HepG2 (cell line): Measurements from ENCODE around the gene LAMTOR2. TPM values are rescaled to one million over a fixed set of nuclear protein-coding genes. Genes with fewer than 3 reads are reported as not detected.

Experiments used
- ATAC-seq: fragments of 200-7000 bp; cut with Tn5 transposase; 3 replicates; pipeline ENCODE4 v1.9.1; 2020; ENCODE audit warnings: mild to moderate bottlenecking, moderate library complexity
- BruUV-seq: library from RNA; stranded (reverse); fragments of 400-500 nt; replicated peaks from 2 replicates; lab custom pipeline; 2021; lab: Mats Ljungman, UMichigan
- CTCF ChIA-PET: fragments of 300-600 bp; formaldehyde crosslinking; extraction: SDS; loops from one replicate; lab custom pipeline; 2021; ENCODE audit warnings: low total read pairs, inconsistent platforms, low intra/inter-chr PET ratio; lab: Yijun Ruan, JAX
- POLR2A ChIA-PET: fragments of 350-600 bp; sonication (Branson Sonifier 250); formaldehyde crosslinking; loops from one replicate; lab custom pipeline; 2020; ENCODE audit warnings: antibody characterized with exemption, inconsistent platforms; lab: Yijun Ruan, JAX
- DNase-seq: peaks from one replicate; pipeline ENCODE4 v3.0.0-alpha.2; 2015; ENCODE audit warnings: low spot score
- FAIRE-seq: peaks from 3 replicates; lab custom pipeline; 2011; peaks lifted over from hg19 to GRCh38; lab: Jason Lieb, UNC
- H2AFZ ChIP-seq: one replicate; pipeline ENCODE4 v1.6.1; 2011; ENCODE audit warnings: low read length, inconsistent platforms
- H3K27ac ChIP-seq: fragments of 300-600 bp; 3 replicates; pipeline ENCODE4 v1.8.0; 2011; ENCODE audit warnings: mixed run types, mild to moderate bottlenecking, mixed read lengths, low read length, inconsistent platforms; ENCODE audit not compliant: insufficient read depth; ENCODE audit errors: extremely low read length
- H3K27me3 ChIP-seq, 2 experiments: fragments of 200-600 bp in 1 of 2; 2 replicates in 1 of 2; 3 replicates in 1 of 2; pipeline versions ENCODE4 v1.6.0 to v1.8.0; 2011; ENCODE audit warnings: low read length in 2 of 2, mild to moderate bottlenecking in 2 of 2, moderate library complexity in 2 of 2, inconsistent platforms in 1 of 2; ENCODE audit not compliant: insufficient read depth in 2 of 2, control insufficient read depth in 1 of 2
- H3K36me3 ChIP-seq, 2 experiments: fragments of 200-600 bp in 1 of 2; replicated peaks in 1 of 2; 2 replicates in 1 of 2; 3 replicates in 1 of 2; pipeline versions ENCODE4 v1.5.1 to v1.8.0; 2011; ENCODE audit warnings: low read length in 2 of 2, inconsistent platforms in 1 of 2; ENCODE audit not compliant: insufficient read depth in 2 of 2, control insufficient read depth in 1 of 2
- H3K4me1 ChIP-seq: 2 replicates; pipeline ENCODE4 v1.5.1; 2012; ENCODE audit warnings: low read length, inconsistent platforms; ENCODE audit not compliant: insufficient read depth
- H3K4me2 ChIP-seq: 2 replicates; pipeline ENCODE4 v1.6.0; 2011; ENCODE audit warnings: low read depth, low read length, inconsistent platforms
- H3K4me3 ChIP-seq, 3 experiments: fragments of 200-600 bp in 1 of 3; sonication (generic), shearing (Covaris generic) in 1 of 3; replicated peaks in 1 of 3; 2 replicates each; pipeline ENCODE4 v1.5.1; 2011 to 2016; ENCODE audit warnings: low read length in 3 of 3, inconsistent platforms in 2 of 3, low read depth in 2 of 3, mild to moderate bottlenecking in 2 of 3, control low read depth in 1 of 3, mixed read lengths in 1 of 3; ENCODE audit not compliant: insufficient read depth in 1 of 3
- H3K79me2 ChIP-seq: one replicate; pipeline ENCODE4 v1.6.1; 2011; ENCODE audit warnings: low read length, inconsistent platforms; ENCODE audit not compliant: insufficient read depth
- H3K9ac ChIP-seq: 2 replicates; pipeline ENCODE4 v1.6.0; 2011; ENCODE audit warnings: mild to moderate bottlenecking, low read depth, low read length, inconsistent platforms; ENCODE audit not compliant: insufficient read depth
- H3K9me3 ChIP-seq: 2 replicates; pipeline ENCODE4 v1.5.1; 2012; ENCODE audit warnings: mild to moderate bottlenecking, low read length
- H4K20me1 ChIP-seq: 2 replicates; pipeline ENCODE4 v1.6.0; 2011; ENCODE audit warnings: inconsistent platforms, mild to moderate bottlenecking, low read length, moderate library complexity; ENCODE audit not compliant: insufficient read depth
- ATF7 ChIP-seq, 2 experiments: fragments of 450-650 bp in 1 of 2; sonication (generic) in 1 of 2; formaldehyde crosslinking in 1 of 2; IDR thresholded peaks; 2 replicates each; pipeline versions ENCODE4 v1.4.0 to v1.6.1; 2016 to 2020; ENCODE audit warnings: antibody characterized with exemption in 1 of 2, mild to moderate bottlenecking in 1 of 2, missing genetic modification reagents in 1 of 2
- HOXA9 ChIP-seq: sonication (generic); formaldehyde crosslinking; IDR thresholded peaks from 2 replicates; pipeline ENCODE4 v1.8.1; 2022; ENCODE audit warnings: missing genetic modification reagents, mild to moderate bottlenecking, moderate library complexity, borderline replicate concordance
- NONO ChIP-seq, 2 experiments: fragments of 450-650 bp in 1 of 2; sonication (generic) in 1 of 2; formaldehyde crosslinking in 1 of 2; IDR thresholded peaks in 1 of 2; conservative IDR thresholded peaks in 1 of 2; 2 replicates each; pipeline versions ENCODE4 v1.6.1 to v1.8.0; 2017 to 2022; ENCODE audit warnings: mild to moderate bottlenecking in 1 of 2, missing genetic modification reagents in 1 of 2, moderate library complexity in 1 of 2
- NPAS2 ChIP-seq: sonication (generic); formaldehyde crosslinking; IDR thresholded peaks from 2 replicates; pipeline ENCODE4 v1.8.0; 2022; ENCODE audit warnings: mild to moderate bottlenecking, missing genetic modification reagents, borderline replicate concordance
- PCBP2 ChIP-seq: fragments of 200-400 bp; formaldehyde crosslinking; optimal IDR thresholded peaks from 2 replicates; pipeline ENCODE3; 2018; ENCODE audit warnings: low read length, low read depth; ENCODE audit not compliant: poor library complexity, severe bottlenecking
- ZNF225 ChIP-seq: sonication (generic); formaldehyde crosslinking; IDR thresholded peaks from 2 replicates; pipeline ENCODE4 v1.4.0; 2020; ENCODE audit warnings: mild to moderate bottlenecking, missing genetic modification reagents
- ZNF441 ChIP-seq: sonication (generic); formaldehyde crosslinking; IDR thresholded peaks from 2 replicates; pipeline ENCODE4 v1.7.0; 2021; ENCODE audit warnings: missing genetic modification reagents, borderline replicate concordance
- ZNF574 ChIP-seq: sonication (generic); formaldehyde crosslinking; IDR thresholded peaks from 2 replicates; pipeline ENCODE4 v1.4.0; 2020; ENCODE audit warnings: missing genetic modification reagents
- ZNF577 ChIP-seq: sonication (generic); formaldehyde crosslinking; IDR thresholded peaks from 2 replicates; pipeline ENCODE4 v1.4.0; 2020; ENCODE audit warnings: mild to moderate bottlenecking, low read depth, missing genetic modification reagents, borderline replicate concordance
- WGBS: methylation state at CpG from one replicate; pipeline ENCODE4 v1.1.6; 2017; ENCODE audit warnings: low lambda C conversion rate; 5-methylcytosine and 5-hydroxymethylcytosine counted together
- in situ Hi-C: cut with HindIII; loops from 2 replicates; pipeline ENCODE4 v1.10.0; 2017; ENCODE audit warnings: low pct_unique_long_range_greater_than_20kb; ENCODE audit not compliant: extremely low pct_ligation_motif_present
- intact Hi-C: fragments of 100-400 bp; cut with micrococcal nuclease; formaldehyde crosslinking; loops from one replicate; pipeline ENCODE4 v1.10.0; 2022; ENCODE audit not compliant: unreplicated experiment
- polyA plus RNA-seq, 8 experiments: library from polyadenylated mRNA; depleted of rRNA in 3 of 8; stranded (reverse) in 7 of 8; unstranded in 1 of 8; fragments of >200 nt; fragmentation: Illumina TruSeq in 4 of 8; extraction: Trizol in 4 of 8; gene quantifications; 2 replicates each; pipeline versions ENCODE4 v1.2.1 to v1.2.3, GENCODE V29; 2011 to 2016; ENCODE audit warnings: low read depth in 4 of 8, missing spikeins in 1 of 8, mixed read lengths in 1 of 8; ENCODE audit not compliant: insufficient read depth in 1 of 8
- total RNA-seq, 5 experiments: library from RNA; depleted of rRNA; stranded (reverse); fragments of >200 nt; fragmentation: Illumina TruSeq; extraction: Trizol; gene quantifications; 2 replicates each; pipeline ENCODE4 v1.2.3, GENCODE V29; 2016; ENCODE audit warnings: low read depth in 1 of 5
- TF ChIP-seq, protein P1 (sequence below): sonication (generic); formaldehyde crosslinking; conservative IDR thresholded peaks from 2 replicates; pipeline ENCODE4 v1.4.0; 2020; ENCODE audit warnings: mild to moderate bottlenecking, missing genetic modification reagents, moderate library complexity
- TF ChIP-seq, protein P2 (sequence below): sonication (generic); formaldehyde crosslinking; conservative IDR thresholded peaks from 2 replicates; pipeline ENCODE4 v1.8.1; 2023; ENCODE audit warnings: missing genetic modification reagents
- TF ChIP-seq, protein P3 (sequence below): sonication (generic); formaldehyde crosslinking; IDR thresholded peaks from 2 replicates; pipeline ENCODE4 v1.8.0; 2022; ENCODE audit warnings: missing genetic modification reagents, low read depth, mild to moderate bottlenecking, borderline replicate concordance

Gene LAMTOR2
- total and polyA plus RNA-seq, 2 of the 13 experiments (the other 11 are each of a cell fraction or from before 2014, with no cell fraction given), result 36.5 to 66.4 TPM

DNA sequence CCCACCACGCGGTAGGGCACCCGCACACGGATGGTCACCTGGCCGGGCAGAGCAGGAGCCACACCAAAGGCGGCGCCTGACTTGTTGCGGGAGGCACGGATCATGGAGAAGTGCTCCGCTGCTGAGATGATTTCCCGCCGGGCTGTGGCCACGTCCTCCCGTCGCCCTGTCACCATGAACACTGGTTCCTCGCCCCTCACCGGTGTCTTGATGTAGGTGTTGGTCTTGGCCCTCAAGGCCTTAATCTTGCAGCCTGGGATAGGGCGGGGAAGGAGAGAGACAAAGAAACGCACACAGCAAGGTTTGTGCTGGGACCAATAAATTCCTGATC, 22.8 kb downstream of the LAMTOR2 start (continued):
- TF ChIP-seq, protein P1, sequence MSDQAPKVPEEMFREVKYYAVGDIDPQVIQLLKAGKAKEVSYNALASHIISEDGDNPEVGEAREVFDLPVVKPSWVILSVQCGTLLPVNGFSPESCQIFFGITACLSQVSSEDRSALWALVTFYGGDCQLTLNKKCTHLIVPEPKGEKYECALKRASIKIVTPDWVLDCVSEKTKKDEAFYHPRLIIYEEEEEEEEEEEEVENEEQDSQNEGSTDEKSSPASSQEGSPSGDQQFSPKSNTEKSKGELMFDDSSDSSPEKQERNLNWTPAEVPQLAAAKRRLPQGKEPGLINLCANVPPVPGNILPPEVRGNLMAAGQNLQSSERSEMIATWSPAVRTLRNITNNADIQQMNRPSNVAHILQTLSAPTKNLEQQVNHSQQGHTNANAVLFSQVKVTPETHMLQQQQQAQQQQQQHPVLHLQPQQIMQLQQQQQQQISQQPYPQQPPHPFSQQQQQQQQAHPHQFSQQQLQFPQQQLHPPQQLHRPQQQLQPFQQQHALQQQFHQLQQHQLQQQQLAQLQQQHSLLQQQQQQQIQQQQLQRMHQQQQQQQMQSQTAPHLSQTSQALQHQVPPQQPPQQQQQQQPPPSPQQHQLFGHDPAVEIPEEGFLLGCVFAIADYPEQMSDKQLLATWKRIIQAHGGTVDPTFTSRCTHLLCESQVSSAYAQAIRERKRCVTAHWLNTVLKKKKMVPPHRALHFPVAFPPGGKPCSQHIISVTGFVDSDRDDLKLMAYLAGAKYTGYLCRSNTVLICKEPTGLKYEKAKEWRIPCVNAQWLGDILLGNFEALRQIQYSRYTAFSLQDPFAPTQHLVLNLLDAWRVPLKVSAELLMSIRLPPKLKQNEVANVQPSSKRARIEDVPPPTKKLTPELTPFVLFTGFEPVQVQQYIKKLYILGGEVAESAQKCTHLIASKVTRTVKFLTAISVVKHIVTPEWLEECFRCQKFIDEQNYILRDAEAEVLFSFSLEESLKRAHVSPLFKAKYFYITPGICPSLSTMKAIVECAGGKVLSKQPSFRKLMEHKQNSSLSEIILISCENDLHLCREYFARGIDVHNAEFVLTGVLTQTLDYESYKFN, result no peak
- TF ChIP-seq NONO (IDR thresholded peaks at IDR 0.05) (no peak), NONO (CRISPR knock-in tag; conservative IDR thresholded peaks at IDR 0.05) (no peak), ZNF577 (CRISPR knock-in tag) (no peak), ZNF441 (CRISPR knock-in tag) (no peak)
- TF ChIP-seq, protein P2, sequence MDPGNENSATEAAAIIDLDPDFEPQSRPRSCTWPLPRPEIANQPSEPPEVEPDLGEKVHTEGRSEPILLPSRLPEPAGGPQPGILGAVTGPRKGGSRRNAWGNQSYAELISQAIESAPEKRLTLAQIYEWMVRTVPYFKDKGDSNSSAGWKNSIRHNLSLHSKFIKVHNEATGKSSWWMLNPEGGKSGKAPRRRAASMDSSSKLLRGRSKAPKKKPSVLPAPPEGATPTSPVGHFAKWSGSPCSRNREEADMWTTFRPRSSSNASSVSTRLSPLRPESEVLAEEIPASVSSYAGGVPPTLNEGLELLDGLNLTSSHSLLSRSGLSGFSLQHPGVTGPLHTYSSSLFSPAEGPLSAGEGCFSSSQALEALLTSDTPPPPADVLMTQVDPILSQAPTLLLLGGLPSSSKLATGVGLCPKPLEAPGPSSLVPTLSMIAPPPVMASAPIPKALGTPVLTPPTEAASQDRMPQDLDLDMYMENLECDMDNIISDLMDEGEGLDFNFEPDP (CRISPR knock-in tag), result no peak

DNA sequence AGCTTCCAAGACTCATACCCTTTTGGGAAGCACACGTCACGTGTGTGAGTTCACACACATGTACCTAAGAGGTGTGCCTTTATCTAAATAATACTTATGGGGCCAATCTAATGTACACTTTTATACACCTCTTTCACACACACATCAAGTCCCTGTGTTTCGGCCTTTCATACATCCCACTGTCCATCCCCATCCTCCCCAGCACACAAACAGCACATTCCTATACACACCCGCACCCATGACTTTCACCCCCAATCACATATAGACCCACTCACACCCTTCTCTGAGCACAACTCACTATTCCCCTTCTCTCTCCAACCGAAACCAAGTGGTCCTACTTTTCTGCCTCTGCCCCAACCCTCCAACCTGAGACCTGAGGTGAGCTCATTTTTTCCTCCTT, 24.1 kb downstream of the LAMTOR2 start:
- POLR2A ChIA-PET, result no interaction called here
- Histone ChIP-seq H3K27me3 (no peaks in the 10 kb centered on the region; a peak in 1 of 5 replicates), H3K79me2 (peaks cover 19% of the 10 kb centered on the region), H3K36me3 (peaks cover 5 to 14% of the 10 kb centered on the region in 2 experiments; a peak in 4 of 5 replicates), H3K4me2 (peak overlapping the region; percentile 8; the same call in 1 of the 2 replicates), H2AFZ (no peak overlapping the region), H4K20me1 (peaks cover 2% of the 10 kb centered on the region; the same call in 1 of the 2 replicates), H3K27ac (no peak overlapping the region), H3K9ac (no peak overlapping the region), H3K4me3 (no peak overlapping the region), H3K9me3 (no peaks in the 10 kb centered on the region), H3K4me1 (peaks cover 43% of the 10 kb centered on the region)
- no TSS peak for BruUV-seq
- in situ Hi-C loops (no loop called here), intact Hi-C loops (no loop called here)
- ATAC-seq (no peak), DNase-seq (no peak), FAIRE-seq (no peak)
- WGBS, result 99% methylated on average over 5 of the region's 5 CpGs
- CTCF ChIA-PET, result no interaction called here
- TF ChIP-seq ZNF225 (CRISPR knock-in tag) (no peak), HOXA9 (CRISPR knock-in tag) (no peak), NPAS2 (CRISPR knock-in tag) (no peak), PCBP2 (no peak), ATF7 (IDR thresholded peaks at IDR 0.05) (no peak), ATF7 (CRISPR knock-in tag; IDR thresholded peaks at IDR 0.05) (no peak), ZNF574 (CRISPR knock-in tag) (no peak)
- TF ChIP-seq, protein P3, sequence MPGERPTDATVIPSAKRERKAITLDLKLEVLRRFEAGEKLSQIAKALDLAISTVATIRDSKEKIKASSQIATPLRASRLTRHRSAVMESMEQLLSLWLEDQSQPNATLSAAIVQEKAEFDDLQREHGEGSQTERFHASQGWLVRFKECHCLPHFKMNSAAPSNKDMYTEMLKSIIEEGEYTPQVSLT, result no peak
